CD4-positive, alpha-beta T cell treated with Interleukin-17A for 4 hours (primary cell): Measurements from ENCODE around the gene SHISA8.
A peak's percentile ranks its signal among the peaks of the same experiment; 100 is the strongest.

ENCODE experiments used
- DNase-seq: peaks from one replicate; pipeline ENCODE4 v3.0.0-alpha.2; 2020; ENCODE audit warnings: mixed read lengths

Gene SHISA8

DNA sequence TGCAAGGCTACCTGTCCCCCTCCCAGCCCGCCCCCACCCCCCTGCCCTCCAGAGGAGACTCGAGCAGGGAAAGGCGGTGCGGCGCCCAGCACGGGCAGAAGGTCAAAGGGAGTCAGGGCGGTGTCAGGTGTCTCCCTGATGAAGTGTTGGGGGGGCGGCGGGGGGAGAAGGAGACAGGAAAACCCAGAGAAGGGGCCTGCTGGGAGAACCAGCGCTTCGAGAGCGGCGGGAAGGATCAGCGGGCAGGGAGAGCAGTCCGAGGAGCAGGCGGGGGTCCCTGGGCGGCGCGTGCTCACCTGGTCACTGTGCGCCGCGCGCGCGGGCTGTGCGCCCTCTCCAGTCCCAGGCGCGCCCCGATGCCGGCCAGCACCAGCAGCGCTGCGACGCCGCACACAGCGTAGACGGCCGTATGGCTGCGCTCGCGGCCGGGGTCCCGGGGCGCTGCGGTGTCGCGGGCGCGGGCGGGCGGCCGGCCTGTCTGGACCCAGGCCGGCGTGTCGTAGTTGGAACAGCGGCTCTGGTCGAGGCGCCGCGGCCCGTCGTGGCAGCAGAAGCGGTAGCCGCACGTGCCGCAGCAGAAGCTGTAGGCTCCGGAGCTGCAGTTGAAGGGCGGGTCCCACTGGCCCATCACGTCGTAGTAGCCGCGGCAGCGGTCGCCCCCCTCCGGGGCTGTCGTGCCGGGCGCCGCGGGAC, 886 bp downstream of the SHISA8 start:
- no peak for DNase-seq

GRCh38 chr22:41913040-41913719, 1.7 kb downstream of the SHISA8 start:
- DNase-seq, result no peak

- DNase-seq, result no peak
These were observed 2.4 kb downstream of the SHISA8 start for GRCh38 chr22:41912338-41913039.

- DNase-seq, result peak; percentile 27
These were observed 3.8 kb downstream of the SHISA8 start for GRCh38 chr22:41911001-41911611.

DNA sequence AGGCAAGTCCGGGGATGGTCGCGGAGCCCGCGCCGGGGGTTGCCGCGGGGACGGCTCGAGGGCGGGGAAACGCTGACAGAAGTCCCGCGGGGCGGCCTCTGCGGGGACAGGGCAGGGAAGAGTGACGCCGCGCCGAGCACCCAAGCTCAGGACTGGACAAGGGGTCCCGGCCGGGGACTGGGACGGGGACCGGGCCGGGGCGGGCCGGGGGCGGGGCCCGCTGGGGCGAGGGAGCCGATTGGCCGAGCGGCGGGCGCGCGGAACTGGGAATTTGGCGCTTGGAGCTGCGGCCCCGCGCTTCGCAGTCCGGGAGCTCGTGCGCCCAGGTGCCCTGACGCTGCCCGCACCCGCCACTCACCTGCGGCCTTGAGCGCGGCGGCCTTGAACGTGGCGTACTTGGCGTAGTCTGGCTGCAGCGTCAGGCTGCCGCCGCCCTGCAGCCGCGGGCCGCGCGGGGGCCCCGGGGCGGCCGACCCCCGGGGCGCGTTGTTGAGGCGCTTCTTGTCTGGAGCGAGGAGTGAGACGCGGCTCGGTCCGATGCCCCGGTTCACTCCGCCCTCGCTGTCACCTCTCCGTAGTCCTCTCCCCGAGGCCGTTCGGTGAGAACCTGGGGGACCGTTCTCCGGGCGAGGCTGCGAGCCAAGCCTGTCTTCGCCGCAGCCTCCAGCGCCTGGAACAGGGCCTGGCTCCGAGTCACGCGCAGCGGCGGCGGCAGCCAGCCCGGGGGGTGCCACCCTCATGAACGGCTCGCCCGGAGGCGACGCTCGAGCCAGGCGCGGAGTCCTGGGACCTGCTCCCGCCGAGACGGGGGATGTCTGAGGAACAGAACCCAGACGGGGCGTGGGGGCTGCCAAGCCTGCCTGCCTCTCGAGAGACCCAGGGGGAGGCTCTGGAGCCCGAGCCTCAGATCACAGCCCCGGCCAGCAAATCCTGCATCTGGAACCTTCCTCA, 4.5 kb downstream of the SHISA8 start:
- peak; percentile 44 for DNase-seq

- no peak for DNase-seq
These were observed 5.4 kb downstream of the SHISA8 start for GRCh38 chr22:41909310-41910049.

DNA sequence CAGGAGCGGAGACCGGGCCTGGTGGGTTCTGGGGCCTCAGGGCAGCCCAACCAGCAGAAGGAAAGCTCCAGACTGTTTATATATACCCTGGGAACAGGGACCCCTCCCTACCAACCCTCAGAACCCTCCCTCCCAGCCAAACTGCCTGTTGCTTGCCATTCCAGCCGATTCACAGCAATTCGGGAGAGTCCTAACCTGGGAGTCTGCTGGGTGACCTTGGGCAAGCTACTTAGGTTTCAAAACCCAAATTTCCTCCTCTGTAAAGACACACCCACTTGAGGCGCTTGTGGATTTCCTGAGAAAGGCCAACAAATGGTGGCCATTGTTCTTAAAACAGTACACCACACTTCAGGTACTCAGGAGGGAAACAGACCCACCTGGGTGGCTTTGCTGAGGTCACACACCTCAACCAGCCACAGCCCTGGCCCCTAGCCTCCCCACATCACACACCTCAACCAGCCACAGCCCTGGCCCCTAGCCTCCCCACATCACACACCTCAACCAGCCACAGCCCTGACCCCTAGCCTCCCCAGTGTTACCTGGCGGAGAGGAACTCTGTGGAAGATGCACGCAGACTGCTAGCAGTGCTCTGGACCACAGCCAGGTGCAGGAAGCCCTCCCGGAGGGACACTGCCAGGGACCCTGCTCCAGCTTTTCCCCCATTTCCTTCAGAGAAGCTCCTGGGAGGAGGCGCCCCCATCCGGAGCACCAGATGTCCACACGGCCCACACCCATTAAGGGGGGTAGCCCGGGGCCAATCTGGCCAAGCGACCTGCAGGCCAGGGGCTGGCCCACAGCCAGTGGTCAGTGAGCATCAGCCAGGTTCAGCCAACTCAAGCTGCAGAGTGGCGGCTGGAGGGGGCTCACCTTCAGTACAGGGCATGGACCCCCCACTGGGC, 6.2 kb downstream of the SHISA8 start:
- peak; percentile 23 for DNase-seq

- no peak for DNase-seq
These were observed 7.2 kb downstream of the SHISA8 start for GRCh38 chr22:41907436-41908401.

- DNase-seq, result no peak
These were observed 8.1 kb downstream of the SHISA8 start for GRCh38 chr22:41906822-41907221.

- DNase-seq, result no peak
These were observed 9.3 kb downstream of the SHISA8 start for GRCh38 chr22:41905411-41906202.

DNA sequence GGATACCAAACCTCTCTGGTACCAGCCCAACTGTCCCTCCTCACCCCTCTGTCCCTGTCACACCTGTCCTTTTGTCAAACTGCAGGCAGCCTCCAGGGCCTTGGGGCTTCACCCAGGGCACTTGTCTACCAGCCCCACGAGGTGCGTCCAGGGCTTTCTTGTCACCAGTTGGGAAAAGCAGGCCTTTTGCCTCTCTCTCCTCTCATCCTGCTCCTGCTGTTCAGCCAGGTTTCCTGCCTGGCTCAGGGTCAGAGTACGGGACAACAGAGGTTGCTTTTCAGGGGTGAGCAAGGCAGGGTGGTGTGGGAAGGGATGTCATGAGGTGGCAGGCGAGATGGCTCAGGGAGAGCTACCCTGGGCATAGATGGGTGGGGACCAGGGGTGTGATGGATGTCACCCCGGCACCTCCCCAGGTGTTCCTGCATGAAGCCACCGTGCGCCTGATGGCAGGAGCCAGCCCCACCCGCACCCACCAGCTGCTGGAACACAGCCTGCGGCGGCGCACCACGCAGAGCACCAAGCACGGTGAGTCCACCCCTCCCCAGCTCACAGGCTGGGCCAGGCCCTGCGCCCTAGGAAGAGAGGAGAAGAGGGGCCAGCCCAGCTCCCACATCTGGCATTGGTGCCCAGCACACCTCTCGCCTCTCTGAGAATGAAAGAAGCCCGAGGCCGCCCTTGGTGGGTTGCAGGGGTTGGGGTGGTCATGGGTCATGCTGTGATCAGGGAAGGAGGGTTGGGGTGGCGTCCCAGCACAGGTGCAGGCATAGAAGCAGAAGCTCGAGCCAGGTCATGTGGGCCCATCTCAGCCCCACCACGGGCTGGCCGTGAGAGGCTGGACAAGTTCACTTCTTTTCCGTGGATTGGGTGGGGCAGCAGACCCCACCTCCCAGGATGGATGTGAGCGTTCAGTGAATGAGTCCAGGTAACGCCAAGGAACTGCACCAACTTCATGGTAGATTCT, 10.1 kb downstream of the SHISA8 start:
- no peak for DNase-seq

- no peak for DNase-seq
These were observed 11.9 kb downstream of the SHISA8 start for GRCh38 chr22:41902932-41903421.

DNA sequence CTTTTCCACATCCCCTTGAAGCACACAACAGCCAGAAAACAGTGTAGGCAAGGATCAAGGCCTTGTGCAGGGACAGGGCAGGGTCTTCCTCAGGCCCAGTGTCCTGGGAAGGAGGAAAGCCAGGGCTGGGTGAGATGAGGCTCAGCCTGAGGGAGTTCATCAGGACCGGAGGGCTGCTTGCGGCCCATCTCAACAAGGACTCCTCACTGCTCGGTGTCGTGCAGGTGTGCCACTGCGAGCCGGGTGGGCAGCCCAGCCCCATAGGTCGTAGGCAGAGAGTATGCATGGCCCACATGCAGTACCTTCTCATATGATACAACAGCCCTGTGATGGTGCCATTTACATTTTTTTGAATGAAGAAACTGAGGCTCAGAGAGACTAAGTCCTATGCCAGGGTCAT, 12.9 kb downstream of the SHISA8 start:
- DNase-seq, result no peak

- DNase-seq, result no peak
These were observed 14.1 kb downstream of the SHISA8 start for GRCh38 chr22:41900652-41901312.

DNA sequence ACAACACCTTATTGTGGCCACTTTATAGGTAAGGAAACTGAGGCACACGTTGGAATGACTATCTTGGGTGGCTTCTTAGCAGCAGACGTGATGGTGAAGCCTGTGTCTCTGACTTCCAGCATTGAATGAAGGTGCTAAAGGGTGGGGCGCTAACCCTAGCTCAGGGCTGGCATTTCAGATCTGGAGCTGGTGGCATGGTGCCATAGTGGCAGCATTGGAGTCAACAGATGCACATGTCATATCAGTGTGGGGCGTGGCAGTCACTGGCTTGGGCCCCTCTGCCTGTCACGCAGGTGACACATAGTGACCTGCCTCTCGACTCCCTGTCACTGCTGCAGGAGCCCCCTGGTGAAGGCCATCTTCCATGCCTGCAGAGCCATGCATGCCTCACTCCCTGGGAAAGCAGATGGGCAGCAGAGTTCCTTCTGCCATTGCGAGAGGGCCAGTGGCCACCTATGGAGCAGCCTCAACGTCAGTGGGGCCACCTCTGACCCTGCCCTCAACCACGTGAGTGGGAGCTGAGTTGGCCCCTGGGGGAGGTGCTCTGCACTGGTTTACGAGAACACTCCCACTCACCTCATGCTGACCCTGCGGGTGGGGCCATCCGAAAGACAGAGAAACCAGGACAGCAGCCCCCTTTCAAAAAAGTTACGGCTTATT, 14.8 kb downstream of the SHISA8 start:
- DNase-seq, result no peak

GRCh38 chr22:41899110-41899509, 15.8 kb downstream of the SHISA8 start:
- no peak for DNase-seq
